ENCODE results near the gene GAS7. TPM values are rescaled to one million over a fixed set of nuclear protein-coding genes. Genes with fewer than 3 reads are reported as not detected.

GAS7 gene
- total RNA-seq, 2 experiments from 2014 or later = 0.24 to 0.26 TPM

- intact Hi-C loops (cut with micrococcal nuclease) = no loop called here
- no peak for DNase-seq
- POLR2A ChIA-PET = no interaction called here
These were observed 249.5 kb downstream of the GAS7 start for GRCh38 chr17:9948928-9949327.

DNA sequence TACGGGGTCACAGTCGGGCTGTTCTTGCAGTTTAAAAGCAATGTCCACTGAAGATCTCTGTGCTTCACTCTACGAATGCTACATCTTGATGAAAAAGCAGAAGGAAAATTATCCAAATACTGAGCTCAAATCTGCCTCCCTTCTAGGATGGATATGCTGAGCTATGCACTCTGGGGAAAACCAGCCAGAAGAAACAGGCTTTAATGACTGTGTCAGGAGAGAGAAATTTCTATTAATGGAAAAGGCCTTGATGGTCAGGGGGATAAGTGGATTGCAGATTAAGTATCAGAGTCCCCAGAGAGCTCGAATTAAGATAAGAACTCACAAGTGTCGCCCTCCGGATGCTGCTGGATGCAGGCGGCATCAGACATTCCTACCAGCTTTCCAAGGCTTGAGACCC is 253.7 kb downstream of the GAS7 start:
- intact Hi-C loops (cut with micrococcal nuclease) = no loop called here
- Mint-ChIP-seq H3K27ac (no peak overlapping the region), H3K36me3 (no peaks in the 10 kb centered on the region), H3K27me3 (no peaks in the 10 kb centered on the region), H3K9me3 (no peaks in the 10 kb centered on the region), H3K4me1 (ENCODE audit: low read depth) (no peaks in the 10 kb centered on the region), H3K4me3 (no peak overlapping the region)
- no peak for DNase-seq
- ChIA-PET CTCF (no interaction called here), POLR2A (no interaction called here)

More at GRCh38 chr17:9948928-9949327, 249.5 kb downstream of the GAS7 start:
- CTCF ChIA-PET = no interaction called here
- no peak overlapping the region for H3K4me3 Mint-ChIP-seq
- H3K9me3 Mint-ChIP-seq = no peaks in the 10 kb centered on the region
- no peaks in the 10 kb centered on the region for H3K36me3 Mint-ChIP-seq
- H3K4me1 Mint-ChIP-seq (ENCODE audit: low read depth) = no peaks in the 10 kb centered on the region
- H3K27ac Mint-ChIP-seq = no peak overlapping the region
- no peaks in the 10 kb centered on the region for H3K27me3 Mint-ChIP-seq

DNA sequence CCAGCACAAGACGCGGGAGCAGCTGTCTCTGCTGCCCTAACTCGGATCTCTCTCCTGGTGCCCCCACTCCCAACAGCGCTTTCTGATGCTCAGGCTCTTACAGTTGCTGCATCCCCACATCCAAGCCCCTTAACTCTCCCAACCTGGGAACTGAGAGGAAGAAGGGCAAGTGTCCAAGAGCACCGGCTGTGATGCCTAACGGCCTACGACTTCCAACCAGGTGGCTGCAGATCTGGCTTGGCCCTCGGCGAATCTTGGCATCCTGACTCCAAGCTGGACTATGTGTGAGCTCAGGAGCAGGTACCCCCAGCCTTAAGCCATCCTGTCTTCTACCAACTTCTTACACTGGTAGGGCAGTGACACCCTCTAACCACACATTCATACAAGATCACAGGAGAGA is 255.1 kb downstream of the GAS7 start:
- H3K9me3 Mint-ChIP-seq = peaks cover 6% of the 10 kb centered on the region
- intact Hi-C loops (cut with micrococcal nuclease) = no loop called here
- DNase-seq = no peak
- no peaks in the 10 kb centered on the region for H3K36me3 Mint-ChIP-seq
- POLR2A ChIA-PET = no interaction called here
- H3K27ac Mint-ChIP-seq = no peak overlapping the region
- H3K27me3 Mint-ChIP-seq = no peaks in the 10 kb centered on the region
- H3K4me1 Mint-ChIP-seq (ENCODE audit: low read depth) = no peaks in the 10 kb centered on the region
- no peak overlapping the region for H3K4me3 Mint-ChIP-seq
- CTCF ChIA-PET = no interaction called here

DNA sequence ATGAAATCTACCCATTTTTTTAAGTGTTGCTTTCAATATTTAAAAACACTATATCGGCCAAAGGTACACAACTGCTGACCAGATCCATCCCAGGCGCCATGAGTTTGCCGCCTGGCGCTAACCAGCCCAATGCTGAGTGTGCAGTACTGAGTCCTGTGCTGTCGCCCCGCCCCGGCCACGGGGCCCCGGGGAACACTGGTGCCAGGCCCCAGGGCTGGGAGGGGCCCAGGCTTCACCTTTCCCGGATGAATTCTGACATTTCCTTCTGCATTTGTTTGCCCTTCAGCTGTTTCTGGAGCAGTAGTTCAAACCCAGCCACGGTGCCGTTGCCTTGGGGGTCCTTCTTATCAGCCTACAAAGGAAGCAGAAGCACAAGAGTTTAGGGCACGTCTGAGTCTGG is 255.5 kb downstream of the GAS7 start:
- ChIA-PET POLR2A (no interaction called here), CTCF (no interaction called here)
- Mint-ChIP-seq H3K27ac (no peak overlapping the region), H3K4me1 (ENCODE audit: low read depth) (no peaks in the 10 kb centered on the region), H3K9me3 (peaks cover 6% of the 10 kb centered on the region), H3K4me3 (no peak overlapping the region), H3K36me3 (no peaks in the 10 kb centered on the region), H3K27me3 (no peaks in the 10 kb centered on the region)
- intact Hi-C loops (cut with micrococcal nuclease) = no loop called here
- no peak for DNase-seq

- H3K4me3 Mint-ChIP-seq = no peak overlapping the region
- H3K9me3 Mint-ChIP-seq = peaks cover 6% of the 10 kb centered on the region
- no peak overlapping the region for H3K27ac Mint-ChIP-seq
- intact Hi-C loops (cut with micrococcal nuclease) = no loop called here
- ChIA-PET POLR2A (no interaction called here), CTCF (no interaction called here)
- no peaks in the 10 kb centered on the region for H3K36me3 Mint-ChIP-seq
- DNase-seq = no peak
- no peaks in the 10 kb centered on the region for H3K27me3 Mint-ChIP-seq
- H3K4me1 Mint-ChIP-seq (ENCODE audit: low read depth) = no peaks in the 10 kb centered on the region
These were observed 257.1 kb downstream of the GAS7 start for GRCh38 chr17:9941305-9941704.

DNA sequence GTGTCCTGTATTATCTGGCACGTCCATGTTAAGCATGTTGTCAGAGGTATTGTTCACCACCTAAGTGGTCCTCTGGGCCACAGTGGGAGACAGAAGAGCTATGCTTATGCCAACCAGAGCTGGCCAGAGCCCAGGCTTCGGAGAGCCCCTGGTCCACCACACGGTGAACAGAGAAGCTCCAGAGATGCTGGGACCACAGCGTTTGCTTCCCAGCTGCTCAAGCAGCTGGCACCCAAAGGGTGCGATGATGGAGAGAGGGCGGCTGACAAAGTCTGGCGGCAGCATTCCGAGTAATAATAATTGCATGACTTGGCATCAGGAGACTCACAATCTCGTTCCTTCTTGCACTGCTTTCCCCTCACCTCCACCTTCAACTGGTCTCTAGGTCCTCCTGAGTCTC is 257.6 kb downstream of the GAS7 start:
- no peak overlapping the region for H3K4me3 Mint-ChIP-seq
- ChIA-PET POLR2A (no interaction called here), CTCF (interaction anchor here (2.1 kb wide), 1 partner anchor 16 kb away, joined by 8 read pairs; no protein-coding TSS in a partner anchor)
- no peak overlapping the region for H3K27ac Mint-ChIP-seq
- DNase-seq = no peak
- no peaks in the 10 kb centered on the region for H3K4me1 Mint-ChIP-seq (ENCODE audit: low read depth)
- intact Hi-C loops (cut with micrococcal nuclease) = no loop called here
- H3K27me3 Mint-ChIP-seq = no peaks in the 10 kb centered on the region
- no peaks in the 10 kb centered on the region for H3K36me3 Mint-ChIP-seq
- H3K9me3 Mint-ChIP-seq = peaks cover 6% of the 10 kb centered on the region

DNA sequence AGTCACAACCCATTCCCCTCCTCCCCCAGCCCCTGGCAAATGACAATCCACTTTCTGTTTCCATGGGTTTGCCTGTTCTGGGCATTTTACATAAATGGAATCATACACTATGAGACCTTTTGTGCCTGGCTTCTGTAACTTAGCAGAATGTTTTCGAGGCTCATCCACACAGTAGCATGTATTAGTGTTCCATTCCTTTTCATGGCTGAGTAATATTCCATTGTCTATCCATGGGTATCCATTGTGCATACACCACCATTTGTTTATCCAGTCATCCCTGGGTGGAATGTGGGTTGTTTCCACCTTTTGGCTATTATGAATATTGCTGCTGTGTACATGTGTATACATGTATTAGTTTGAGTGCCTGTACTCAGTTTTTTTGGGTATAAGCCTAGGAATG is 259.6 kb downstream of the GAS7 start:
- CTCF ChIA-PET = no interaction called here
- H3K4me1 Mint-ChIP-seq (ENCODE audit: low read depth) = no peaks in the 10 kb centered on the region
- intact Hi-C loops (cut with micrococcal nuclease) = no loop called here

GRCh38 chr17:9937901-9938300 is 260.5 kb downstream of the GAS7 start:
- no peaks in the 10 kb centered on the region for H3K36me3 Mint-ChIP-seq
- ChIA-PET CTCF (no interaction called here), POLR2A (no interaction called here)
- H3K9me3 Mint-ChIP-seq = peaks cover 6% of the 10 kb centered on the region
- H3K4me3 Mint-ChIP-seq = no peak overlapping the region
- intact Hi-C loops (cut with micrococcal nuclease) = no loop called here
- H3K27me3 Mint-ChIP-seq = no peaks in the 10 kb centered on the region
- H3K27ac Mint-ChIP-seq = no peak overlapping the region
- DNase-seq = no peak
- H3K4me1 Mint-ChIP-seq (ENCODE audit: low read depth) = no peaks in the 10 kb centered on the region

More for the DNA sequence above, 259.6 kb downstream of the GAS7 start:
- Mint-ChIP-seq H3K27me3 (no peaks in the 10 kb centered on the region), H3K4me3 (no peak overlapping the region), H3K36me3 (no peaks in the 10 kb centered on the region), H3K9me3 (peaks cover 6% of the 10 kb centered on the region), H3K27ac (no peak overlapping the region)
- POLR2A ChIA-PET = no interaction called here
- DNase-seq = no peak

DNA sequence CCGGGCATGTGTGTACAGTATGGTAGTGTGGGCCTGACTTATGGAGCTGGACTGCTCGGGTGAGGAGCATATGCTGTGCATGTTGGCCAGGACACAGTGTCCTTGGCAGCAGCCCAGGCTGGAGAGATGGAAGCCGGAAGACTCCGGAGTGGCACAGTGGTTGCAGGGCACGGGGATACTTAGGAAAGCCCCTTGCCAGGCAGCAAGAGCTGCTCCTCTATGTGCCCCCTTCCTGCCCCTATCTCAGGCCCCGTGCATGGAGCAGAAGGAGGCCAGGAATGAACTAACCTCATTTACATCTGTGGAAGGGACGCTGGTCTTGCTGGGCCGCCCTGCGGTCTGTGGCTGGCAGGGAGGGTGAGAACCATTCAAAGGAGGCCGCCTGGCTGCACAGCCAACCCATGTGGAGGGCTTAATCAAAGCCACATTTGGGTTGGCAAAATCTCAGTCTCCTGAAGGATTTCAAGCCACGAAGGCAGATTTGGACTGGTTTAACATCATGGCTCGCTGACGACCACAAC is 261.1 kb downstream of the GAS7 start:
- no peaks in the 10 kb centered on the region for H3K36me3 Mint-ChIP-seq
- no peaks in the 10 kb centered on the region for H3K27me3 Mint-ChIP-seq
- intact Hi-C loops (cut with micrococcal nuclease) = no loop called here
- ChIA-PET POLR2A (no interaction called here), CTCF (no interaction called here)
- no peak for DNase-seq
- H3K9me3 Mint-ChIP-seq = peaks cover 6% of the 10 kb centered on the region
- no peak overlapping the region for H3K27ac Mint-ChIP-seq
- no peak overlapping the region for H3K4me3 Mint-ChIP-seq
- no peaks in the 10 kb centered on the region for H3K4me1 Mint-ChIP-seq (ENCODE audit: low read depth)

DNA sequence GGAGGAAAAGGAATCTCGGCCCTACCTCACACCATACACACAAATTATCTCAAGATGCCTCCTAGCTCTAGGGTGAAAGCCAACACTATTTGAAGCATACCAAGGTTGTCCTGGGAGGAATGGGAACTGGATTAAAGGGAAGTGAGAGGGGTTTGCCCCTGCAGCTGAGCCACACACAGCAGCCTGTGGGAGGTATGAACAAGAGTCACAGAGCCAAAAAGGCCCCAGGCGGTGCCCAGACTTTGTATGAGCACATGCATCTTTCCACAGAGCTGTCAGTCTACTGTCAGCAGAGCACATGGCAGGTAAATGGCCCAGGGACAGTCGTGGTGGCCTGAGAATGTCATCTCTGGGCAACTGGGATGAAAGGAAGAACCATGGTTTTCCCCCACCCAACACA is 262.3 kb downstream of the GAS7 start:
- no peak overlapping the region for H3K4me3 Mint-ChIP-seq
- H3K4me1 Mint-ChIP-seq (ENCODE audit: low read depth) = no peaks in the 10 kb centered on the region
- intact Hi-C loops (cut with micrococcal nuclease) = no loop called here
- ChIA-PET POLR2A (no interaction called here), CTCF (interaction anchor here (1.0 kb wide), 1 partner anchor 11 kb away, joined by 4 read pairs; no protein-coding TSS in a partner anchor)
- no peak for DNase-seq
- H3K27ac Mint-ChIP-seq = no peak overlapping the region
- peaks cover 6% of the 10 kb centered on the region for H3K9me3 Mint-ChIP-seq
- H3K27me3 Mint-ChIP-seq = peaks cover 2% of the 10 kb centered on the region
- no peaks in the 10 kb centered on the region for H3K36me3 Mint-ChIP-seq

- H3K4me3 Mint-ChIP-seq = no peak overlapping the region
- no peak overlapping the region for H3K27ac Mint-ChIP-seq
- ChIA-PET POLR2A (no interaction called here), CTCF (interaction anchor here (1.0 to 1.5 kb wide), 2 partner anchors 11 kb away, joined by 3 to 4 read pairs; no protein-coding TSS in a partner anchor)
- intact Hi-C loops (cut with micrococcal nuclease) = no loop called here
- no peak for DNase-seq
- H3K9me3 Mint-ChIP-seq = peaks cover 6% of the 10 kb centered on the region
- no peaks in the 10 kb centered on the region for H3K4me1 Mint-ChIP-seq (ENCODE audit: low read depth)
- H3K27me3 Mint-ChIP-seq = peaks cover 2% of the 10 kb centered on the region
- no peaks in the 10 kb centered on the region for H3K36me3 Mint-ChIP-seq
These were observed 263.0 kb downstream of the GAS7 start for GRCh38 chr17:9935408-9935807.

GRCh38 chr17:9934331-9934730 is 264.1 kb downstream of the GAS7 start:
- Mint-ChIP-seq H3K4me1 (ENCODE audit: low read depth) (no peaks in the 10 kb centered on the region), H3K36me3 (no peaks in the 10 kb centered on the region), H3K27ac (no peak overlapping the region), H3K9me3 (peaks cover 6% of the 10 kb centered on the region), H3K27me3 (peaks cover 2% of the 10 kb centered on the region), H3K4me3 (no peak overlapping the region)
- POLR2A ChIA-PET = interaction anchor here (0.9 kb wide), 1 partner anchor 10 kb away, joined by 4 read pairs; no protein-coding TSS in a partner anchor
- CTCF ChIA-PET = interaction anchor here (0.6 to 1.5 kb wide), 2 partner anchors 10 to 292 kb away, joined by 3 read pairs; no protein-coding TSS in a partner anchor
- intact Hi-C loops (cut with micrococcal nuclease) = no loop called here
- no peak for DNase-seq

- POLR2A ChIA-PET = no interaction called here
- Mint-ChIP-seq H3K9me3 (no peaks in the 10 kb centered on the region), H3K27ac (no peak overlapping the region), H3K4me3 (no peak overlapping the region), H3K27me3 (peaks cover 2% of the 10 kb centered on the region), H3K4me1 (ENCODE audit: low read depth) (no peaks in the 10 kb centered on the region), H3K36me3 (no peaks in the 10 kb centered on the region)
- CTCF ChIA-PET = no interaction called here
- DNase-seq = no peak
- intact Hi-C loops (cut with micrococcal nuclease) = no loop called here
These were observed 265.9 kb downstream of the GAS7 start for GRCh38 chr17:9932491-9932890.
